Stimulated activated CD4-positive, alpha-beta T cell treated with anti-CD3 and anti-CD28 coated beads, Interleukin-1b, Interleukin-23, amount 100 ng/mL, for 48 hours (primary cell): ENCODE data around the gene NTNG2.
"Not testable (repeated sequence)": the region's sequence is repeated elsewhere in the genome, so short reads cannot be mapped to it uniquely, and the experiment has no call there.

Experiments
- DNase-seq: peaks from one replicate; pipeline ENCODE4 v3.0.0-alpha.2; 2020

NTNG2 gene

GRCh38 chr9:132161743-132162184, at the start of gene NTNG2:
NTNG2 (plus strand) TSS chr9:132162058; CDS start chr9:132166832, 4,774 bp downstream.
- DNase-seq, result no peak

- peak; percentile 20 for DNase-seq
Measured at GRCh38 chr9:132114102-132114707, 47.7 kb upstream of the NTNG2 start.

GRCh38 chr9:132116583-132116982, 45.3 kb upstream of the NTNG2 start:
- no peak for DNase-seq

- DNase-seq, result no peak
Measured at GRCh38 chr9:132117694-132118093, 44.2 kb upstream of the NTNG2 start.

- no peak for DNase-seq
Measured at GRCh38 chr9:132121021-132121420, 40.8 kb upstream of the NTNG2 start.

GRCh38 chr9:132124800-132125199, 37.1 kb upstream of the NTNG2 start:
- no peak for DNase-seq

GRCh38 chr9:132125361-132125760, 36.5 kb upstream of the NTNG2 start:
- DNase-seq, result no peak

- peak; percentile 22 for DNase-seq
Measured at GRCh38 chr9:132125944-132126679, 35.7 kb upstream of the NTNG2 start.

GRCh38 chr9:132126680-132127236, 35.1 kb upstream of the NTNG2 start:
- DNase-seq, result no peak

- no peak for DNase-seq
Measured at GRCh38 chr9:132127888-132128534, 33.8 kb upstream of the NTNG2 start.

- DNase-seq, result no peak
Measured at GRCh38 chr9:132129535-132129934, 32.3 kb upstream of the NTNG2 start.

GRCh38 chr9:132134085-132134484, 27.8 kb upstream of the NTNG2 start:
- not testable (repeated sequence) for DNase-seq

- no peak for DNase-seq
Measured at GRCh38 chr9:132135456-132135855, 26.4 kb upstream of the NTNG2 start.

GRCh38 chr9:132136151-132136780, 25.6 kb upstream of the NTNG2 start:
- DNase-seq, result no peak

GRCh38 chr9:132141344-132141947, 20.4 kb upstream of the NTNG2 start:
- no peak for DNase-seq

- DNase-seq, result no peak
Measured at GRCh38 chr9:132141948-132142594, 19.8 kb upstream of the NTNG2 start.

GRCh38 chr9:132142924-132143323, 18.9 kb upstream of the NTNG2 start:
- no peak for DNase-seq

GRCh38 chr9:132143359-132143758, 18.5 kb upstream of the NTNG2 start:
- no peak for DNase-seq

GRCh38 chr9:132144708-132145365, 17.0 kb upstream of the NTNG2 start:
- DNase-seq, result peak; percentile 32

- DNase-seq, result no peak
Measured at GRCh38 chr9:132146039-132146438, 15.8 kb upstream of the NTNG2 start.

- no peak for DNase-seq
Measured at GRCh38 chr9:132146575-132146974, 15.3 kb upstream of the NTNG2 start.

GRCh38 chr9:132147331-132147730, 14.5 kb upstream of the NTNG2 start:
- no peak for DNase-seq
